Kidney epithelial cell (primary cell): ENCODE measurements around the gene ZNF837. TPM values are rescaled to one million over a fixed set of nuclear protein-coding genes. Genes with fewer than 3 reads are reported as not detected.
"Not testable (repeated sequence)": the region's sequence is repeated elsewhere in the genome, so short reads cannot be mapped to it uniquely, and the experiment has no call there.

ENCODE experiments used
- DNase-seq: peaks from one replicate; pipeline ENCODE4 v3.0.0-alpha.2; 2010; ENCODE audit warnings: low read depth
- H3K27me3 ChIP-seq: 2 replicates; pipeline ENCODE4 v1.6.0; 2011; ENCODE audit warnings: low read length; ENCODE audit not compliant: control insufficient read depth, insufficient read depth
- H3K36me3 ChIP-seq: 2 replicates; pipeline ENCODE4 v1.5.1; 2011; ENCODE audit warnings: low read length; ENCODE audit not compliant: control insufficient read depth, insufficient read depth
- H3K4me3 ChIP-seq: 2 replicates; pipeline ENCODE4 v1.5.1; 2011; ENCODE audit warnings: low read depth, mild to moderate bottlenecking, control low read depth, low read length
- CTCF ChIP-seq: IDR thresholded peaks from 2 replicates; pipeline ENCODE4 v1.5.1; 2011; ENCODE audit warnings: mild to moderate bottlenecking, moderate library complexity, low read length, control low read depth, inconsistent platforms; ENCODE audit not compliant: insufficient read depth, poor library complexity, severe bottlenecking
- total RNA-seq: library from RNA; depleted of rRNA; stranded (reverse); fragments of >200 nt; gene quantifications from 2 replicates; pipeline ENCODE4 v1.2.3, GENCODE V29; 2015

Gene ZNF837
- total RNA-seq, 1 donor from 2014 or later, result 4.3 TPM

DNA sequence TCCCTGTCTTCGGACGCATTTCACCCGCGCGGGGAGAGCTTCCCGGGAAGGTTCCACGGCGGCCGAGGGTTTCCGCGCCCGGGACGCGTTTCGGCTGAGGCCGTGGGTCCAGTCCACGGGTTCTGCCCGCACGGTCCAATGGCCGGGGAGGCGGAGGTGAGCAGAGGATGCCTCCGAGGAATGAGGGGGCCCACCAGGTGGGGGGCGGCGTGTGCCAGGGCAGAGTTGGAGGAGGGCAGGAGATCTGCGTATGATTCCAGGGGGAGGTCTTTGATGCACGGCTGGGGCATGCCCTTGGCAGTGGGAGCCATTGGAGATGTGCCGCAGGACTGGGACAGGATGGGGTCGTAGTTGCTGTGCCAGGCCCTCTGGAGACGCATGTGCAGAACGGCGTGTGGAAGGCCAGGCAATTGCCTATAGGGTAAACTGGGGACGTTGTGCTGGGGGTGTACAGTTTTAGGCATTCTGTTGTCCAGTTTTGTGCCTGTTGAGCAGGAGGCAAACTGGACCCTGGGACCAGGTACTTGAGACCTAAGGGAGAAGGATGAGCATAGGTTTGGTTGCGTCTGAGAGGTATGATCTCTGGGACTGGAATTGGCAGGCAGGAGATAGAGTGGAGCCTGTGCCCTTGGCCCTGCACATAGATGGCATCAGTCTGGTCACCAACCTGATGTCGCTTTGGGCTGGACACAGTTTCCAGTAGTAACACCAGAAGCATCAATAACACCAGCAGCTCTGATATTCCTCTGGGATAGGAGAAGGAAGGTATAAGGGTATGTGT is 28.4 kb upstream of the ZNF837 start:
- Histone ChIP-seq H3K36me3 (no peaks in the 10 kb centered on the region), H3K4me3 (peak overlapping the region; percentile 86), H3K27me3 (no peaks in the 10 kb centered on the region)
- DNase-seq, result no peak
- TF ChIP-seq CTCF, result no peak

DNA sequence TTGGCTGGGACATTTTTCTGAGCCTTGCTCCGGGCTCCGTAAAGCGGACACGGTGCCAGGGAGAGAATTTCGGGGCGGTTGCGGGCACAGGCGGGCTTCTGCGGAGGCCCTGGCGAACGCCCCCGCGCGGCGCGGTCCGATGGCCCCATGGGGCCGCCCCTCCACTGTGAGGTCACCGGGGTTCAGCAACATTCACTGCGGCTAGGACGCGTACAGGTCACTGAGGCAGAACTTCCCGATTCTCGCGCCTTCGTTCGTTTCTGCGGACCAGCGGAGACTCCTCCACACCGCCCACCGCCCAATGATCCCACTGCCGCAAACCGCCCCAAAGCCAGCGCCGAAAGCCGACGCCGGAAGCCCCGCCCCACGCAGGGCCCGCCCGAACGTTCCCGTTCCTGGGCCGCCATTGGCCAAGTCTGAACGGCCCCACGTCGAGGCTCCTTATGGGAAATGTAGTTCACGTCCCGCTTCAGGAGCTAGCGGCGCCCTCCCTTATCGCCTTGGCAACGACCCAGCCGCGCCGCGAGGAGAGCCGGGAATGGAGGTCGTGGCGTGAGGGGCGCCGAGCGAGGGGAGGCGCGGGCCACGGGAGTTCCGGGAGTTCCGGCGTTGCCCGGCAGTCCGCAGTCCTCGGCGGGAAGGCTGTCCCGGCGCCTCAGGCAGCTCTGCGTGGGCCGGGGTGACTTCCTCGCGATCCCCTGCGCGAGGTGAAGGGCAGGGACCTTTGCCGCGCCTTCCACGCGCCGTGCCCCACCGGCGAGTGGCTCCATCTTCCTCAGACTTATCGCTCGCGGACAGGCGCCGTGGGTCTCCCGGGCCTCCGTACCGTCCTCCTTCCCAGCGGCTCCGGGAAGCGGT is 27.6 kb upstream of the ZNF837 start, which contains the start of gene ZNF584:
ZNF584 (plus strand) TSS at position 498 of the 858 bp plus-strand sequence. CDS start 499 bp downstream, outside the sequence.
- peak within 1 kb of the TSS; percentile 86 for H3K4me3 ChIP-seq
- H3K27me3 ChIP-seq, result no peaks in the 10 kb centered on the region
- no peaks in the 10 kb centered on the region for H3K36me3 ChIP-seq
- TF ChIP-seq CTCF, result no peak
- peak; percentile 77 for DNase-seq

DNA sequence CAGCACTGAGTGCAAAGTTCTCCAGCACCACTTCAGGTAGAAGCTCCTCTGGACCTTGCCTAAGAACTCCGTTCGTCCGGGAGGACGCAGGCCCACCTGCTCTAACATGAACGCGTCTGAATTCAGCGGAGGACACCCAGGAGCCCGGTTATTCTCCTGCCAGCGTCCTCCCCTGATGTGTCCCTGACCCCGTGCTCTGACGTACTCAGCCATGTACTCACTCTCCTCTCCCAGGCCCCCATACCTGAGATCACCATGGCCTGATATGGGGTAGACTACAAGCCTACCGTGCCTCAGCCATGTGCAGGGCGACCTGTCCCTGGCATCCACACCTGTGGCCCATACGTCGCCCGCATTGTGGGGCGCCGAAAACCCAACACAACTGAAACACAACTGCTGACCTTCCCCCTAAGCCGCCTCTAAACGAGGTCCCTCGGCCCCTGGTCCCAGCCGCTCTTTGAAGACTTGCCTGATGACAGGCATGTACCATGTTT is 26.9 kb upstream of the ZNF837 start:
- Histone ChIP-seq H3K27me3 (no peaks in the 10 kb centered on the region), H3K36me3 (no peaks in the 10 kb centered on the region), H3K4me3 (peak overlapping the region; percentile 86)
- no peak for DNase-seq
- no peak for TF ChIP-seq CTCF

- Histone ChIP-seq H3K4me3 (peak overlapping the region; percentile 86), H3K27me3 (no peaks in the 10 kb centered on the region), H3K36me3 (no peaks in the 10 kb centered on the region)
- peak; percentile 39 for TF ChIP-seq CTCF
- no peak for DNase-seq
Observed at GRCh38 chr19:58406818-58407657, 26.2 kb upstream of the ZNF837 start.

- H3K4me3 ChIP-seq, H3K27me3 ChIP-seq, H3K36me3 ChIP-seq, DNase-seq: not testable (repeated sequence)
Observed at GRCh38 chr19:58403920-58404478, 23.2 kb upstream of the ZNF837 start.
